GM18511 (cell line): ENCODE results near the gene SERPINB5.
"Not testable (repeated sequence)": the region's sequence is repeated elsewhere in the genome, so short reads cannot be mapped to it uniquely, and the experiment has no call there.

ENCODE experiments used
- ATAC-seq: cut with Tn5 transposase; IDR thresholded peaks from one replicate; pipeline ENCODE4 v1.9.1; 2021; ENCODE audit warnings: mild to moderate bottlenecking, moderate library complexity; ENCODE audit not compliant: unreplicated experiment

The SERPINB5 gene, protein sequence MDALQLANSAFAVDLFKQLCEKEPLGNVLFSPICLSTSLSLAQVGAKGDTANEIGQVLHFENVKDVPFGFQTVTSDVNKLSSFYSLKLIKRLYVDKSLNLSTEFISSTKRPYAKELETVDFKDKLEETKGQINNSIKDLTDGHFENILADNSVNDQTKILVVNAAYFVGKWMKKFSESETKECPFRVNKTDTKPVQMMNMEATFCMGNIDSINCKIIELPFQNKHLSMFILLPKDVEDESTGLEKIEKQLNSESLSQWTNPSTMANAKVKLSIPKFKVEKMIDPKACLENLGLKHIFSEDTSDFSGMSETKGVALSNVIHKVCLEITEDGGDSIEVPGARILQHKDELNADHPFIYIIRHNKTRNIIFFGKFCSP

DNA sequence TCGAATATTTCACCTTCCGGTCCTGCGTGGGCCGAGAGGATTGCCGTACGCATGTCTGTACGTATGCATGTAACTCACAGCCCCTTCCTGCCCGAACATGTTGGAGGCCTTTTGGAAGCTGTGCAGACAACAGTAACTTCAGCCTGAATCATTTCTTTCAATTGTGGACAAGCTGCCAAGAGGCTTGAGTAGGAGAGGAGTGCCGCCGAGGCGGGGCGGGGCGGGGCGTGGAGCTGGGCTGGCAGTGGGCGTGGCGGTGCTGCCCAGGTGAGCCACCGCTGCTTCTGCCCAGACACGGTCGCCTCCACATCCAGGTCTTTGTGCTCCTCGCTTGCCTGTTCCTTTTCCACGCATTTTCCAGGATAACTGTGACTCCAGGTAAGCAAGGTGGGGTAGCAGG, at the start of gene SERPINB5:
TSS of gene SERPINB5 (plus strand) at position 291 of the 400 bp plus-strand sequence. CDS start 7,471 bp downstream, outside the sequence.
- no peak for ATAC-seq

DNA sequence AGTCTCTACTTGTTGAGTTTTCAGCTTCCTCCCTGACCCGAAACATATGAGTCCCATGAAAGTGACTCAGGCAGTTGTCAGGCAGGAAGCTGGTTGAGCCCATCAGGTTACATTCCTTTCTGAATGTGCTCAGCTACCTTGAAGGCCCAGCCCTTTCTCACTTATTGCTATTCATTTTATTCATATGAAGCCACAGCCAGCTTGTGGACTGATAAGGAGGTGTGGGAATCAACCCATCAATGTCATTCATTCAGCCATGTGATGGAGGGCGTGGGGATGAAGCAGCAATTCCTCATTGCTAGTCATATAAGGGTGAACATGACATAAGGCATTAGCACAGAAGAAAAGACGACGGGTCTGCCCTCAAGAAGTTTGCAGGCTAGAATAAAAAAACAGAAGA, 49.2 kb upstream of the SERPINB5 start:
- ATAC-seq = no peak

DNA sequence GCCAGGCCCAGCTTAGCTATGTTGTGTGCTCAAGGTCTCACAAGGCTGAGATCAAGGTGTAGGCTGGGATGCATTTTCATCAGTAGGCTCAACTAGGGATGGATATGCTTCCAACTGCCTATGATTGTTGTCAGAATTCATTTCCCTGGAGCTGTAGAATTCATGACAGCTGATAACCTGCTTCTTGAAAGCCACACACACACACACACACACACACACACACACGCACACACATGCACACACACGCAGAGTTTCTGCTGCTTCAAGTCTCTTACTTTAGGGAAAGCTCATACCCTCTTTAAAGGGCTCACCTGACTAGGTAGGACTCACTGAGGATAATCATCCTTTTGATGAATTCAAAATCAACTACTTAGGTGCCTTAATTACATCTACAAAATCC, 46.2 kb upstream of the SERPINB5 start:
- no peak for ATAC-seq

DNA sequence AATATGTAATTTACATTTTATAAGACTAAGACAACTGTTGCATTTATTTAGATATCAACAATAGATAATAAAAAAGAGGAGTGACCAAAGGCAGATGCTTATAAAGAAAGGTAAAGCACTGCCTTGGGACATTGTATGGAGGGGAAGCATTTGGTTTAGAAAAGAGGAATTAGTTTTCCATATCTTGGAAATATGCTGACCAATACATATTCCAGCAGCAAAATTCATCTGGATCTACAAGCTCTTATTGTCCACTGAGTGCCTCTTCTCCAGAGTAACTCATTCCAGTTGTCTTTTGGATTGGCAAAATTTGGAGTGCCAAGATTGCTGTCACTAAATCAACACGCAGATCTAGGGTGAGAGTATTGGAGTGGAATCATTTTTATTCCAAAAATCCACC, 45.6 kb upstream of the SERPINB5 start:
- ATAC-seq = no peak

DNA sequence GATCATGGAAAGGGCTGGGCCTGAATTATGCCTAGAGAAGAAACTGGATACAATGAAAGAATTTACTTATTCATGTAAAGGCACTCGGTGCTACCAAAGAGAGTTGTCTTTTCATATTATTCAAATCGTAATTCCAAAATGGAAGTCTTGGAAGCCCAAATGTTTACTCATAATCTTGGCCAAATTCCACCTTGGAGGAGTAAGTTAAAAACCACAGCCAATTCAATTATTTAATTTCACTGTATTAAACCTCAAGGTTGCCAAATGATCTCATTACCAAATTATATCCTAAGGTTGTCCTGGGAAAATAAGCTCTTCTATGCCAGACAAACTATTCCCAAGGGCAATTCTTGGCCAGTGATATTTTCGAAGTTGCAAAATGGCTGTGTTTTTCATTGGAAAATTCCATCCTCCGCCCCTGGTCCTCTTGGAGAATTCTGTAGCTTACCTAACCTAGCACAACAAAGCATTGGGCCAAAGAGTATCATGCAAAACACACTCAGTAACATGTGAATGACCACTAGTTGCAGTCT, 43.4 kb upstream of the SERPINB5 start:
- ATAC-seq = no peak

DNA sequence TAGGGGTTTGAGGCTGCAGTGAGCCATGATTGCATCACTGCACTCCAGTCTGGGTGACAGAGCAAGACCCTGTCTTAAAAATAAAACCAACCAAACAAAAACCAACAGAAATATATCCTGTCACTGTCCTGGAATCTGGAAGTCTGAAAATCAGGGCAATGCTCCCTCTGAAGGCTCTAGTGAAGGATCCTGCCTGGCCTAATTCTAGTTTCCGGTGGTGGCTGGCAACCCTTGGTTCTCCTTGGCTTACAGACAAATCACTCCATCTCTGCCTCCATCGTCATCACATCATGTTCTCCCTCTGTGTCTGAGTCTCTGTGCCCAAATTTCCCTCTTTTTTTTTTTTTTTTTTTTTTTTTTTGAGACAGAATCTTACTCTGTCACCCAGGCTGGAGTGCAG, 38.6 kb upstream of the SERPINB5 start:
- ATAC-seq = no peak

DNA sequence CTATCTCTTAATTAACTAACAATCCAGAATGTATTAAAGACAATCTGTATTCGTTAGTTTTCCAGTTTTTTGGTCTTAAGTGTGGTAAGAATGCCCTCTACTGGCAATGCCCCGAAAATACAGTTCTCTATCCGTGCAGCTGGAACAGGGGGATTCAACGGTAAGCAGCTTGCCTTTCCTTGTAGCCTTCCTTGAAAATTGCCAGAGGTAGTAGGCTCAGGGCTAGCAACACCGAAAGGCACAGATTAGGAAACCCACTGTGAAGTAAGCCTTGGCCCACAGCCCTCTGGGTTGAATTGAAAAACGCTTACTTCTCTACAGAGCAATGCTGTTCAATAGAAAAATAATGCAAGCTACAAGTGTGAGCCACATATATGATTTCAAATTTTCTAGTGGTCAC, 37.4 kb upstream of the SERPINB5 start:
- ATAC-seq = peak; percentile 56

DNA sequence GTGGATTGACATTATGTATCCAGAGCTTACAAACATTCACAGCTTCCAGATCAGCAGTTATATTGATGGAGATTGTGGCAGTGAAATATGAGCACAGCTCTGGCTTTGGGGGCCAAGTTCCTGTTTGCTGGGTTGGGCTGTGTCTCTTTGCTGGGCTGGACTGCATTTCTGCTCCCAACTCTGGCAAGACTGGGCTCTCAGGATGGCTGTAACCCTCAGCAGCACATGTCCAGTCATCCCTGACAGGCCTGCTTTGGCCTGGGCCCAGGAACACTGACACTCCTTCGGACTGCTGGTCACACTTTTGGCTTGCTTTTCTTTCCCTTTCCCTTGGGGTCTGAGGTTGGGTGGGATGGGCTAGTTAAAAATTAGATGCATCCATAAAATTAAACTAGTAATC, 36.5 kb upstream of the SERPINB5 start:
- ATAC-seq = no peak

DNA sequence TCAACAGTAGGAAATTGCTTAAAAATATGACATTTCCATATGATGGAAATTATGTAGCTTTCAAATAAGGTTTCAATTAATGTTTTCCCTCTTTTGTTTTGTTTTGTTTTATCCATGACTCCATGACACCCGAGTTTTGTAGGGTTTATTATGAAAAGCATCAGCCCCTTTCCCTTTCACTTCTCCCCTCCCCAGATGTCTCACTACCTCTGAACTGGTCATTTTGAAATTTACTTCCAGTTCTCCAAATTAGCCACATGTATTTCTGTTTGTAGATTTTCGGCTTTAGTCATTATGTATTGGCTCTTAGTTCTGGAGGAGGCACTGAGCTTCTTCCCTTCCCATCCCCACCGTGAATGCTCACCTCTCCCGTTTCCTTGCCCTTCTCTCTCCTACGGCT, 35.9 kb upstream of the SERPINB5 start:
- ATAC-seq = no peak

DNA sequence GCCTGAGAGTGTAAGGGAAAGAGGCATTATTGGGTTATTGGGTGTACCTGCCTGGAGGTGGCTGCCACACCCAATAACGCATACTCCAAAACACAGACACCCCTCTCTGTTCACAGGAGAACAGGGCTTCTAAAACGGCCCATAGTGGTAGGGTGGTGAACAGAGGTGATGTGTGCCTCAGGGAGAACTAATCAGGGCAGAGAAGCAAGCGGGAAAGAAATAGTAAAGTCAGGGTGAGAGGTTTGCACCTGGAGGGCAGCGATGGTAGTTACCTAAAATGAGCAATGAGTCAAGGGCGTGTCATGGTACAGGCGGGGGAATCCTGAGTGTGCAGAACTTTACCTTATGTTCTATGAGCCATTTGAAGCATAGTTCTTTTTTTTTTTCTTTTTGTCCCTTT, 32.9 kb upstream of the SERPINB5 start:
- no peak for ATAC-seq

DNA sequence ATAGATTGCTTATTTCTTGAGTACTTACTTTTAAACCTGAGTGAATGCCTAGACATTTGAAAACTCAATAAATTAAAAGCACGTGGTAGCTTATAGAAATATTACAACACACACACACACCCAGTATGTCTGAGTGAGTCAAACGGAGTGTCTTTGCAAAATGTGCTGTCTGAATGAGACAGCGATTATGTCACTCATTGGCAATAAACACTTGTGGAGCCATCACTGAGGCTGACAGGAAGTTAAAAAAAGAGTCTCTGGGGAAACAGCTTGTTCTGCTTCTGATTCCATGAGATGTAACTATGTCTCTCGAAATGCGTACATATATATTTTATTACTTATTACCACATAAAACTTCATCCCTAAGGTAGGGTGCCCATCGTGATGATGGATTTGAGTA, 32.2 kb upstream of the SERPINB5 start:
- peak; percentile 60 for ATAC-seq

DNA sequence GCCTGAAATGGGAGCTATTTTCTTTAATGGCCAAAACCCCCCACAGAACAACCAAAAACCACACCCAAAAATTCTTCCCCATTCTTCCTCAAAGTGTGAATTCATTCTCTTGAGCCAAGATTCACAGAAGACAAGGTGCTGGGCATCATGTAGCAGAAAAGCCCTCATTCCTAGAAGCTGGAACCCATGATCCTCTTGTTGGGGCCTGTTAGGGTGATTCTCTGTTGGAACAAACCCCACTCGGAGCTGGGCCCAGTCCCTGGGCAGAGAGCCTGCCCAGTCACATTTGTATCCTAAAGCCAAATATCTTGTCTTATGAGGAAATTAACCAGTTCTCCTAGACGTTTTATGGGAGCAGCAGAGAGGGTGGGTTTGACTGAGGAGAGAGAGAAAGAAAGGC, 31.7 kb upstream of the SERPINB5 start:
- no peak for ATAC-seq

DNA sequence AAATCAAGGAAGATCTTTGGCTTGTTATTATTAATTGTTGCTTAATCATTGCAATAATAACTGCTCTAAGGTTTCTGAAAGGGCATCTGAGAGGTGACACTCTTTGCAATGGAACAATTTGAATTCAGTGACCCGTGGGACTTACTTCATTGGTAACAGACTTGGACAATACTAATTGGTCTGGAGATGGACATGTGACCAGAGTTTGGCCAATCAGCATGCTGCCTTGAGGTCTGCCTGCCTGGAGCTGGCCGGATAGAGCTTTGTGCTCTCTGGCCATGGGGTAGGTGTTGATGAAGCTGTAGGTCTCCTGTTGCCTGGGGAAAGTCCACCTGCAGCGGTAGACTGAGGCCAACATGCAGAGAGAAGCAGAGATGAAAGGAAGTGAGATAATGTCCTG, 30.5 kb upstream of the SERPINB5 start:
- ATAC-seq = no peak

DNA sequence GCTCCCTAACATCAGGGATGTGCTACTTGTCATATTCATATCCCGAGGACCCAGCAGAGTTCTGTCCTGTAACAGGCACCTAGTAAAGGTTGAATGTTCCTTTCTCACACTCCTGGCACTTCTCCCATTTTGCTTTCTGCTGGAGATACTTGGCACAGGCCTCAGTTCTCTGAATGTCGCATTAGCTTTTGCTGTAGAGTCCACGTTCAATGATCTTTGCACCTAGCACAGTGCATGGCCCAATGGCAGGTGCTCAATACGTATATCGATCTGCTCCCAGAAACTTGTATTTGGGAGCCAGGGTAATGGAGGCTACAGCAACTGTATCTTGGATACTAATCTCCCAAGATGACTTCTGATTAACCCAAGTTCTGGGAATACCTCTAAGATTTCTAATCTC, 29.7 kb upstream of the SERPINB5 start:
- no peak for ATAC-seq

DNA sequence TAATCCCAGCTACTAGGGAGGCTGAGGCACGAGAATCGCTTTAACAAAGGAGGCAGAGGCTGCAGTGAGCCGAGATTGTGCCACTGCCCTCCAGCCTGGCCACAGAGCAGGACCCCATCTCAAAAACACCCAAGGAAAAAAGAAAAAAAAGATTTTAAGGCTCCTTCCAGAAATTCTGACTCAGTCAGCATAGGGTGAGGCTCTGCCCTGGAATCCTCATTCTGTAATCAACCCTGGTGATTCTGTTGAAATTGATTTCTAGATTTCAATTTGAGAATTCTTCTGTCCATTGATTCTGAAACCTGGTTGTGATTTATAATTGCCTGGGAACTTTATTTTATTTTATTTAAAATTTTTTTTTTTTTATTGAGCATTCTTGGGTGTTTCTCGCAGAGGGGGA, 27.3 kb upstream of the SERPINB5 start:
- ATAC-seq = no peak

DNA sequence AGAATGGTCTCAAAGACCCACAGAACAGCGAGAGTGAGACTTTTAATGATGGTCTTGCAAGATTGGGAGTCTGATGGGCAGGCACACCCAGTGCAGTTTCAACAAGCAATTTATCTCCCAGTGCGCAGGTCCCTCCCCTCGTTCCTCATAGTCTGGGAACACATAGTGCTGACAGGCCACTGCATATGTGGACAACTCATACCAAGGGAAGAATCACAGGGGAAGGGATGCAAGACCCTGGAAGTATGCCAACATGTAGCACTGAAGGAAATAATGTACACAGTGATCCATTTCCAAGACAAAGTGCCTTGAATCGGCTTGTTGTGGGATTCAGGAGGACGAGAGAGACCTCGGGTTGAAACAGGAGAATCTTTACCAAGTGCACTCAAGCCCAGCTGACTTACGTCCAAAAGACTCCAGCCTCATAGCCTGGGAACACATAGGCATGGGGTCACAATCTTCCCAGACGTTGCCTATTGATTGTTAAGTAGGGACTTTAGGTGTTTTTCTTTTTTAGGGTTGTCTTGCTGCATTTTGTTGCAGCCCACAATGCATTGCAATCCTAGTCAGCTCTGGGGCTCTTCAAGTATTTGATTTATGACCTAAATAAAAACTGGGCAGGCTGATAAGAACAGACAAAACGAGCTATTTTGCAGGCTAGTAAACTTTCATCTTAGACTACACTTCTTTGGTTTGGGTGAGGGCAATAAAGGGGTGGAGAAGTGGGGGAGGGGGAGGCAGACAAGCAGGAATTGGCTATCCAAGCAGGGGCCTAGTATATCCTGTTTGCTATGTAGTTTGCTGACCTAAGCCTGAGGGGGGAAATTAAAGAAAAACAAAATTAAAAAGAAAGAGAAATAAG, 24.7 kb upstream of the SERPINB5 start:
- ATAC-seq = no peak

DNA sequence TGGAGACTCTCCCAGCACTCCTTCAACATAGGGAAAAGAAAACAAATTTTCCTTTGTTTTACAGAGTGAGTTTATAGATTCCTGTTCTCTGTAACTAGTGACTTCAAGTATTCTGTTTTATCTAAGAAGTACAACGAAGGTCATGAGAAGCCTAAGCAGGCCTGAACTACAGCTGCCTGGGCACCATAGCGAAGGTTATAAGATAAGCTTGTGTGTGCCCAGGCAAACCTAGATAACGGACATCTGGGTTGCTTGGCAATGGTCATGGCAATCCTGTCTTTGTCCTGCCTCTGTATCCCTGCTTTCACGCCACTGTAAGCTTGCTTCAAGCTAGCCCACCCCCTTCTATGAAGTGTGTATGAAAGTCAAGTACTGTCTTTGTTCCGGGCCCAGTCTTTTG, 24.0 kb upstream of the SERPINB5 start:
- not testable (repeated sequence) for ATAC-seq

DNA sequence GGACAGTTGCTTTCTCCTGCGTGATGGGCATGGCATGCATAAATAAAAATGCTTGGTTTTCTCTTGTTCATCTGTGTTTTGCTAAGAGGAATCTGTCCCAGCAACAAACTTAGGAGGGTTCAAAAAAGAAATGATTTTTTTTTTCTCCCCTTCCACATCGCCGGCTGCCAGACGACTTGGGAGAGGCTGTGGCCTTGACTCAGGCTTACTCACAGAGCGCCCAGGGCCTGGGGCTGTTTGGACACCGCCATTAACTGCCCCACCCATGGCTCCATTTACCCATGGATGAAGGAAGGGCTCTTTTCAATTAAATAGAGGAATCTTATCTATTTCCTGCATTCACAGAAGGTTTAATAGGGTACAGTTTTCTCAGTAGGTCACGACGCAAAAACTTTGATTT, 22.3 kb upstream of the SERPINB5 start:
- no peak for ATAC-seq

DNA sequence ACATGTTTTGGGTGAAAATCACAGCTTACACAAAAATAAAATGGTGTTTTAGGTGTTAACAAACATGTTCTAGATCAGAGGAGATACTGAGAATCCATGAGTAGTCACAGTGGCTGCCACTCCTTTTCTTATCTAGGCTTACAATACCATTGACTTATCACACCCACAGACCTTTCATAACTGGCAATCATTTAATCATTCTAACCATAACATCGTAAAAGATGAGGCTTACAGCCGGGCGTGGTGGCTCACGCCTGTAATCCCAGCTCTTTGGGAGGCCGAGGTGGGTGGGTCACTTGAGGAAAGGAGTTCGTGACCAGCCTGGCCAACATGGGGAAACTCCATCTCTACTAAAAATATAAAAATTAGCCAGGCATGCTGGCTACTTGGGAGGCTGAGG, 18.8 kb upstream of the SERPINB5 start:
- no peak for ATAC-seq

DNA sequence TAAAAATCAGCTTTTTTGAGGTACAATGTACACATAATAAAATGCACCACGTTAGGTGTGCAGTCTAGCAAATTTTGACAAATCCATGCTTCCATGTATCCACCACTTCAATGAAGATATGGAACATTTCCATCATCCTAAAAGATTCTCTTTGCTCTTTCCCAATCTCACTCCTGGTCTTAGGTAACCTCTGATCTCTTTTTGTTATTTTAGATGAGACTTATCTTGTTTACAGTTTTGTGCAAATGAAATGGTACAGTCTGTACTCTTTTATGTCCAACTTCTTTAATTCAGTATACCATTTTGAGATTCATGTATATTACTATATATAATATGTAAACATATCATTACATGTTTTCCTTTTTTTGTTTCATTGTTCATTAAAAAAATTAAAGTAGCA, 16.3 kb upstream of the SERPINB5 start:
- no peak for ATAC-seq

DNA sequence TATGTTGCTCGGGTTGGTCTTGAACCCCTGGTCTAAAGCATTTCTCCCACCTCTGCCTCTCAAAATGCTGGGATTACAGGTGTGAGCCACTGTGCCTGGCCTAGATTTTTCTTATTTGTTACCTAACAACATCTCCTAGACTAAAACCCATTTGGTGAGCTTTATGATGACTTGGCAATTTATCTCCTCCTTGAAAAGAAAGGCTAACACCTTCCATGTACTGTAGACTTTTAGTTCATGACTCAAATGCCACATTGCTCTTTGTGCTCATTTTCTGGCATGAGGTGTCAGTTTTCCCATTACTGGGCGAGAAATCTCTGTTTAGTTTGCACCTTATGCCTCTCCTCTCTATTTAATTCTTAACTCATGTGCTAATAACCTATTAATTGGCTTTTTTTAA, 12.3 kb upstream of the SERPINB5 start:
- no peak for ATAC-seq

DNA sequence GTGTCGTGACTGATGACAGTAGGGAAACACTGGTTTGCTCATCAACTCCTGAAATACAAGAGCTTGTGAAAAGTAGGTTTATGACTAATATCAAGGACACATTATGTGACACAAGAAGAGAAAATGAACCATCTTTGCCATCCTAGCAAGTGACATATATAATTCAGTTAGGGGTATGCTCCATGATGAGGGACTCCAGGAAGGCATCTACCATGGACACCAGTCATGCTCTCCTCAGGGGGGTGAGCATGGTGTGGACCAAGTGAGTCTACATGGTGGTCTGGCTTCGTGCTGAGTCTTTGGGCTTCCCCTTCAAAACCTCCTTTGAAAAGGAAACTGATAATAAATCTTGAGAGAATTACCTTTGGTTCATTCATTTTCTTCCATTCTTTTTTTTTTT, 11.7 kb upstream of the SERPINB5 start:
- ATAC-seq = no peak
